HepG2 (cell line): ENCODE data around the gene PRXL2B. TPM values are rescaled to one million over a fixed set of nuclear protein-coding genes. Genes with fewer than 3 reads are reported as not detected.

ENCODE experiments used
- ARNT2 ChIP-seq: sonication (generic); formaldehyde crosslinking; IDR thresholded peaks from 2 replicates; pipeline ENCODE4 v1.8.0; 2022; ENCODE audit warnings: mild to moderate bottlenecking, low read depth, missing genetic modification reagents, moderate library complexity
- CSRNP2 ChIP-seq: sonication (generic); formaldehyde crosslinking; conservative IDR thresholded peaks from 2 replicates; pipeline ENCODE4 v1.8.0; 2022; ENCODE audit warnings: low read depth, missing genetic modification reagents
- FOXM1 ChIP-seq: sonication (generic); formaldehyde crosslinking; IDR thresholded peaks from 2 replicates; pipeline ENCODE4 v1.5.0; 2020; ENCODE audit warnings: missing genetic modification reagents
- HHEX ChIP-seq: IDR thresholded peaks from 2 replicates; pipeline ENCODE4 v1.6.1; 2016; ENCODE audit warnings: control low read depth
- NR2F1 ChIP-seq, 2 experiments: fragments of 450-650 bp in 1 of 2; formaldehyde crosslinking in 1 of 2; IDR thresholded peaks; 2 replicates each; pipeline versions ENCODE4 v1.5.0 to v1.6.1; 2016 to 2020; ENCODE audit warnings: mild to moderate bottlenecking in 1 of 2, missing compliant biosample characterization in 1 of 2, missing genetic modification reagents in 1 of 2, moderate library complexity in 1 of 2
- PHF8 ChIP-seq: sonication (generic); formaldehyde crosslinking; IDR thresholded peaks from 2 replicates; pipeline ENCODE4 v1.5.0; 2020; ENCODE audit warnings: missing genetic modification reagents
- RARG ChIP-seq: sonication (generic); formaldehyde crosslinking; IDR thresholded peaks from 2 replicates; pipeline ENCODE4 v1.4.0; 2020; ENCODE audit warnings: low read depth, mild to moderate bottlenecking, missing genetic modification reagents
- TRAFD1 ChIP-seq: sonication (generic); formaldehyde crosslinking; IDR thresholded peaks from 2 replicates; pipeline ENCODE4 v1.5.1; 2020; ENCODE audit warnings: missing genetic modification reagents, mild to moderate bottlenecking, borderline replicate concordance
- ZBTB43 ChIP-seq: sonication (generic); formaldehyde crosslinking; conservative IDR thresholded peaks from 2 replicates; pipeline ENCODE4 v1.4.0; 2020; ENCODE audit warnings: missing genetic modification reagents
- ZFP41 ChIP-seq: sonication (generic); formaldehyde crosslinking; IDR thresholded peaks from 2 replicates; pipeline ENCODE4 v1.4.0; 2020; ENCODE audit warnings: mild to moderate bottlenecking, missing genetic modification reagents, borderline replicate concordance
- ZNF264 ChIP-seq: sonication (generic); formaldehyde crosslinking; IDR thresholded peaks from 2 replicates; pipeline ENCODE4 v1.4.0; 2020; ENCODE audit warnings: missing genetic modification reagents
- ZNF567 ChIP-seq: sonication (generic); formaldehyde crosslinking; IDR thresholded peaks from 2 replicates; pipeline ENCODE4 v1.8.1; 2023; ENCODE audit warnings: mild to moderate bottlenecking, missing genetic modification reagents, borderline replicate concordance
- ZNF572 ChIP-seq: sonication (generic); formaldehyde crosslinking; IDR thresholded peaks from 2 replicates; pipeline ENCODE4 v1.5.1; 2020; ENCODE audit warnings: mild to moderate bottlenecking, missing genetic modification reagents
- ZNF598 ChIP-seq: sonication (generic); formaldehyde crosslinking; IDR thresholded peaks from 2 replicates; pipeline ENCODE4 v1.5.1; 2020; ENCODE audit warnings: mild to moderate bottlenecking, missing genetic modification reagents, borderline replicate concordance
- ZNF83 ChIP-seq: sonication (generic); formaldehyde crosslinking; IDR thresholded peaks from 2 replicates; pipeline ENCODE4 v1.4.0; 2020; ENCODE audit warnings: missing genetic modification reagents, mild to moderate bottlenecking, borderline replicate concordance
- ZNF850 ChIP-seq: sonication (generic); formaldehyde crosslinking; conservative IDR thresholded peaks from 2 replicates; pipeline ENCODE4 v1.9.0; 2021; ENCODE audit warnings: mild to moderate bottlenecking, missing genetic modification reagents
- polyA plus RNA-seq, 8 experiments: library from polyadenylated mRNA; depleted of rRNA in 3 of 8; stranded (reverse) in 7 of 8; unstranded in 1 of 8; fragments of >200 nt; fragmentation: Illumina TruSeq in 4 of 8; extraction: Trizol in 4 of 8; gene quantifications; 2 replicates each; pipeline versions ENCODE4 v1.2.1 to v1.2.3, GENCODE V29; 2011 to 2016; ENCODE audit warnings: low read depth in 4 of 8, missing spikeins in 1 of 8, mixed read lengths in 1 of 8; ENCODE audit not compliant: insufficient read depth in 1 of 8
- total RNA-seq, 5 experiments: library from RNA; depleted of rRNA; stranded (reverse); fragments of >200 nt; fragmentation: Illumina TruSeq; extraction: Trizol; gene quantifications; 2 replicates each; pipeline ENCODE4 v1.2.3, GENCODE V29; 2016; ENCODE audit warnings: low read depth in 1 of 5
- TF ChIP-seq, protein P1 (sequence below): sonication (generic); formaldehyde crosslinking; IDR thresholded peaks from 2 replicates; pipeline ENCODE4 v1.4.0; 2020; ENCODE audit warnings: mild to moderate bottlenecking, missing genetic modification reagents
- TF ChIP-seq, protein P2 (sequence below): sonication (generic); formaldehyde crosslinking; IDR thresholded peaks from 2 replicates; pipeline ENCODE4 v1.4.0; 2020; ENCODE audit warnings: missing genetic modification reagents
- TF ChIP-seq, protein P3 (sequence below): sonication (generic); formaldehyde crosslinking; IDR thresholded peaks from 2 replicates; pipeline ENCODE4 v1.4.0; 2020; ENCODE audit warnings: missing genetic modification reagents

The PRXL2B gene
- total and polyA plus RNA-seq, 2 of the 13 experiments (the other 11 are each of a cell fraction or from before 2014, with no cell fraction given): 16.8 to 22.1 TPM

GRCh38 chr1:2587071-2587859 lies 688 bp downstream of the PRXL2B start (continued):
- TF ChIP-seq ZNF264 (CRISPR knock-in tag) (no peak), NR2F1 (CRISPR knock-in tag; IDR thresholded peaks at IDR 0.05) (no peak), ZNF850 (CRISPR knock-in tag) (no peak), ZNF567 (CRISPR knock-in tag) (0 out of 2 replicates have a peak, but pooled peaks have one; percentile 57), ZBTB43 (no peak), ZNF598 (CRISPR knock-in tag) (no peak), ARNT2 (CRISPR knock-in tag) (0 out of 2 replicates have a peak, but pooled peaks have one; percentile 55), ZNF83 (CRISPR knock-in tag) (no peak), ZNF572 (CRISPR knock-in tag) (0 out of 2 replicates have a peak, but pooled peaks have one; percentile 68), TRAFD1 (no peak), HHEX (CRISPR knock-in tag) (no peak), PHF8 (CRISPR knock-in tag) (0 out of 2 replicates have a peak, but pooled peaks have one; percentile 11), RARG (CRISPR knock-in tag) (no peak), CSRNP2 (CRISPR knock-in tag) (no peak), FOXM1 (no peak), ZFP41 (no peak)
- TF ChIP-seq, protein P1, sequence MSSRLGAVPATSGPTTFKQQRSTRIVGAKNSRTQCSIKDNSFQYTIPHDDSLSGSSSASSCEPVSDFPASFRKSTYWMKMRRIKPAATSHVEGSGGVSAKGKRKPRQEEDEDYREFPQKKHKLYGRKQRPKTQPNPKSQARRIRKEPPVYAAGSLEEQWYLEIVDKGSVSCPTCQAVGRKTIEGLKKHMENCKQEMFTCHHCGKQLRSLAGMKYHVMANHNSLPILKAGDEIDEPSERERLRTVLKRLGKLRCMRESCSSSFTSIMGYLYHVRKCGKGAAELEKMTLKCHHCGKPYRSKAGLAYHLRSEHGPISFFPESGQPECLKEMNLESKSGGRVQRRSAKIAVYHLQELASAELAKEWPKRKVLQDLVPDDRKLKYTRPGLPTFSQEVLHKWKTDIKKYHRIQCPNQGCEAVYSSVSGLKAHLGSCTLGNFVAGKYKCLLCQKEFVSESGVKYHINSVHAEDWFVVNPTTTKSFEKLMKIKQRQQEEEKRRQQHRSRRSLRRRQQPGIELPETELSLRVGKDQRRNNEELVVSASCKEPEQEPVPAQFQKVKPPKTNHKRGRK (CRISPR knock-in tag): no peak
- TF ChIP-seq, protein P2, sequence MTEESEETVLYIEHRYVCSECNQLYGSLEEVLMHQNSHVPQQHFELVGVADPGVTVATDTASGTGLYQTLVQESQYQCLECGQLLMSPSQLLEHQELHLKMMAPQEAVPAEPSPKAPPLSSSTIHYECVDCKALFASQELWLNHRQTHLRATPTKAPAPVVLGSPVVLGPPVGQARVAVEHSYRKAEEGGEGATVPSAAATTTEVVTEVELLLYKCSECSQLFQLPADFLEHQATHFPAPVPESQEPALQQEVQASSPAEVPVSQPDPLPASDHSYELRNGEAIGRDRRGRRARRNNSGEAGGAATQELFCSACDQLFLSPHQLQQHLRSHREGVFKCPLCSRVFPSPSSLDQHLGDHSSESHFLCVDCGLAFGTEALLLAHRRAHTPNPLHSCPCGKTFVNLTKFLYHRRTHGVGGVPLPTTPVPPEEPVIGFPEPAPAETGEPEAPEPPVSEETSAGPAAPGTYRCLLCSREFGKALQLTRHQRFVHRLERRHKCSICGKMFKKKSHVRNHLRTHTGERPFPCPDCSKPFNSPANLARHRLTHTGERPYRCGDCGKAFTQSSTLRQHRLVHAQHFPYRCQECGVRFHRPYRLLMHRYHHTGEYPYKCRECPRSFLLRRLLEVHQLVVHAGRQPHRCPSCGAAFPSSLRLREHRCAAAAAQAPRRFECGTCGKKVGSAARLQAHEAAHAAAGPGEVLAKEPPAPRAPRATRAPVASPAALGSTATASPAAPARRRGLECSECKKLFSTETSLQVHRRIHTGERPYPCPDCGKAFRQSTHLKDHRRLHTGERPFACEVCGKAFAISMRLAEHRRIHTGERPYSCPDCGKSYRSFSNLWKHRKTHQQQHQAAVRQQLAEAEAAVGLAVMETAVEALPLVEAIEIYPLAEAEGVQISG (CRISPR knock-in tag): peak; percentile 23
- TF ChIP-seq, protein P3, sequence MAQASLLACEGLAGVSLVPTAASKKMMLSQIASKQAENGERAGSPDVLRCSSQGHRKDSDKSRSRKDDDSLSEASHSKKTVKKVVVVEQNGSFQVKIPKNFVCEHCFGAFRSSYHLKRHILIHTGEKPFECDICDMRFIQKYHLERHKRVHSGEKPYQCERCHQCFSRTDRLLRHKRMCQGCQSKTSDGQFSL (CRISPR knock-in tag): no peak
